HG02610 (cell line): ENCODE results near the gene CD53.

ENCODE experiments used
- ATAC-seq: cut with Tn5 transposase; IDR thresholded peaks from one replicate; pipeline ENCODE4 v1.9.1; 2021; ENCODE audit warnings: mild to moderate bottlenecking, moderate library complexity; ENCODE audit not compliant: unreplicated experiment

Gene CD53

DNA sequence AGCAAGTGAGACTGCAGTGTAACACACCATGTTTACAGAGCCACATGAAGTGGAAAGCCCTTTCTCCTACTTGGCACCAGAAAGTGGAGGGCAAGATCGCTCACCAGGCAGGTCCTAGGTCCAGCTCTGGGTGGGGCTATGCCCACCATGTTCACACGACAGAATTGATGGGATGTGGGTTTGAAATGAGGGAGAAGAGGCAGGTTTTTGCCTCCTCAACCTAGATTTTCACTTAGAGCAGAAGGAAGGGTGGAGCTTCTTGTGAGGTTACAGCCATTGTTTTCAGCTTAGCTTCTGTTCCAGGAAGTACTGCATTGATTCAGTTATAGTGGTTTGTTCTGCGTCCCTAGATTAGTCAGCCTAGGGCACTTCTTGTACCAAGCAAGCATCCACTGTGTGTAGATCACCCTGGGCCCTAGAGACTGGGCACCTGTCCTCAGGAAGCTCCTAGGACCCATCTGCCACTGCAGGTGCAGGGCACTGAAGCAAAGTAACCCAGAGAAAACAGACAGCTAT is 2.3 kb downstream of the CD53 start:
- ATAC-seq = peak; percentile 46

DNA sequence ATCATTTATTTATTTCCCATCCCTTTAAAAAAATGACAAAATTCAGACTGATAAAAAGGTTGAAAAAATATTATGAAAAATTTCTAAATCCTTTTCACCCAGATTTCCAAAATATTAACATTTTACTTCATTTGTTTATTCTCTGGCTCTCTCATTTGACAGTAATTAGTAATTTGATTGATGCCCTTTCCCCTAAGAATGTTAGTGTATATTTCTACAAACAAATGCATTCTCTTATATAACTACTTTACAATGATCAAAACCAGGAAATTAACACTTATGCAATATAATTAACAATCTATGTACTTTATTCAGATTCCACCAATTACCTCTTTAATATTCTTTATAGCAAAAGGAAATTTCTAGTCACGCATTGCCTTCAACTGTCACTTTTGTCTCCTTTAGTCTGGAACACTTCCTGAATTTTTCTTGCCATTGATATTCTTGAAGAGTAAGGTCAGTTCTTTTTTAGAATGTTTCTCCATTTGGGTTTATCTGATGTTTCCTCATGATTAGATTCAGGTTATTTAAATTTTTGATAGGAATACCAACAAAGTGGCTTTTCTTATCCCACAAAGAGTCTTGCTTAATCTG is 3.9 kb downstream of the CD53 start:
- no peak for ATAC-seq

DNA sequence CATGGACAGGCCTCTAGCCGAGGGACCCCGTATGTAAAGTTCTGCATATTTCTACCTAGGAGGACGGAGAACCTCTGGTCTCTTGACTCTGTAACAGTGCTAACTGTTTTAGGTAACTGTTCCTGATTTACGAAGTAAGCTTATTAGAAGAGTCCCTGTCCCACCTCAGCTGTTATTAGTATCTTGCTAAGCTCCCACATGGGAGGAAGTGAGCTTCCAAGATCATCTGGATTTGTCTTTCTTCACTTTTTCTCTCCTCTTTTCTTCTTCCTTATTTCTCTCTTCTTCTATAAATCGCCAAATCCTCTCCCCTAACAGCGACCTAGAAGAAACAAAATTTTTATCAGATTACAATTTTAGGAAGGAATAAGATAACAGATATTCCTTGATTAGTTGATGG is 4.4 kb downstream of the CD53 start:
- no peak for ATAC-seq

DNA sequence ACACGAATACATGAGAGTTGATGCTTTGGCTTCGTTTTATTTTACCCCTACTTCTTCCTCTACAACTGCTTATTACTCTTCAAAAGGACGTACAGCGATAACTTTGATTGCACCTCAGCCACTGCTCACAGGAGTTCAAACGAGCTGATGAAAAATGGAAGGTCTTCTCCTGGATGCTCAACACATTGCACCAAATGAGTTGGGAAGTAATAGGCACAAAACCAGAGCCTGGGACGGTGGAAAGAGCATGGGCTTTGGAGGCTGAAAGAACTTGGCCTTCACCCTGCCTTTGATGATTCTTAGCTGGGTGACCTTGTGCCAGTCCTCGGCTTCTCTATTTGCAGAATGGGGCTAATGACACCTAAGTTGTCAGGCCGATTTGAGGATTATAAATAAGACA is 4.8 kb downstream of the CD53 start:
- ATAC-seq = no peak

DNA sequence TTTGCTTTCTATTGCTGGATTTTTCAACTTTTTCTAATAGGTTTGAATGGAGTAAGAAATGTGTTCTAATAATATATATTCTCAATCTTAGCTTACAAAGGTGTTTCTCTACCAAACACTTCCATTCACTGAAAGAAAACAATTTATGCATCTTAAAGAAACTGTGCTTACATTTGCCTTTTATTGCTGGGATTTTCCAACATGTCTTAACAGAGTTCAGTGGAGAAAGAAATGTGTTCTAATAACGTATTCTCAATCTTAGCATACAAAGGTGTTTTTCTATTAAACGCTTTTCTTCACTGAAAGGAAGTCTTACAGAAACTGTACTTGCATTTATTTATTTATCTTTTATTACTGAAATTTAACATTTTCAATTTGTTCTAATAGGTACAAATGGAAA is 5.6 kb downstream of the CD53 start:
- ATAC-seq = no peak

DNA sequence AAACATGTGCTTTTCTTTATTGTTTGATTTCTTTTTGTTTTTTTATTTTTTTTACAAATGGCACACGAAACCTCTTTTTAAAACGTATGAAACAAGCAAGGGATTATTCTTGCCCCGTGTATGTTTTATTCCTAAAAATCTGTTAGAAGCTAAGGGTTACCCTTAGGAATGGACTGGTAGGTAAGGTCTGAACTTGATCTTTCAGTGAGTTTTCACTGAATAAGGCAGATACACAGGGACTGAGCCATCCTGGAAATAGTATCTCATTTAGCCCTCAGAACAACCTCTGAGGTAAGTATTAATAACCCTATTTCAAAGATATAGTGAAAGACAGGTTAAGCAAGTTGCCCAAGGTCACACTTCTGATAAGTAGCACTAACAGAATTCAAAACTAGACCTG is 6.0 kb downstream of the CD53 start:
- ATAC-seq = no peak

DNA sequence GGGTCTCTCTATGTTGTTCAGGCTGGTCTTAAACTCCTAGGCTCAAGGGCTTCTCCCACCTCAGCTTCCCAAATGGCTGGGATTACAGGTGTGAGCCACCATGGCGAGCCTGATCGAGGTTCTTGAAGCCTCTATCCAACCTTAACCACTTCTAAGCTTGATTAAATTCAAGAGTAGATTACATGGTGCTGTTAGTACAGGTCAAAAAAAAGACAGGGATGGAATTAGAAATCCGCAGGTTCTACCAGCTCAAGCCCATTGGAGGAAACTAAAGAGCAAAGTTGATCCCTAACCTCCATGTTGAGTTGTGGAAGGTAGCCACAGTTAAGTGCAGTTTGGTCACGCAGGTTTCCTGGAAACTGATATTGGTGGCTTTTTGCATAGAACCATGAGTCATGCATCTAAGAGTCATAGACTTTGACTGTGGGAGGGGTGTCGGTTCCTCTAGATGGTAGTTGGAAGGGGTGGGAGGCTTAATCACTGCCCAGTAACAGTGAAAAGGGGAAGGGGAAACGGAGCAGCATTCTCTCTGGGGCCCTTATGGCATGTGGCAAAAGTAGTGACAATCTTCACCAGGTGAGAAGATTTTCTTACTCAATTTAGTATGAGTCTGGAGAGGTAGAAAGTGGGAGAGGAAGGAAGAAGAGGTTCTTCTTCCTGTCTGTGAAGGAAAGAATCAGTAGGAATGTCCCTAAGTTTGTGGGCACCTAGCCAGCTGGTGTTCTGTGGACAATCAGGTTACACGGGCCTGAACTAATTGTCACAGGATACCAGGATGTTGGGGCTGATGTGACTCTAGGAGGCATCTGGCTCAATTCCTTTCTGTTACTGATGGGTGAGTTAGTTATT is 7.0 kb downstream of the CD53 start:
- peak; percentile 64 for ATAC-seq

DNA sequence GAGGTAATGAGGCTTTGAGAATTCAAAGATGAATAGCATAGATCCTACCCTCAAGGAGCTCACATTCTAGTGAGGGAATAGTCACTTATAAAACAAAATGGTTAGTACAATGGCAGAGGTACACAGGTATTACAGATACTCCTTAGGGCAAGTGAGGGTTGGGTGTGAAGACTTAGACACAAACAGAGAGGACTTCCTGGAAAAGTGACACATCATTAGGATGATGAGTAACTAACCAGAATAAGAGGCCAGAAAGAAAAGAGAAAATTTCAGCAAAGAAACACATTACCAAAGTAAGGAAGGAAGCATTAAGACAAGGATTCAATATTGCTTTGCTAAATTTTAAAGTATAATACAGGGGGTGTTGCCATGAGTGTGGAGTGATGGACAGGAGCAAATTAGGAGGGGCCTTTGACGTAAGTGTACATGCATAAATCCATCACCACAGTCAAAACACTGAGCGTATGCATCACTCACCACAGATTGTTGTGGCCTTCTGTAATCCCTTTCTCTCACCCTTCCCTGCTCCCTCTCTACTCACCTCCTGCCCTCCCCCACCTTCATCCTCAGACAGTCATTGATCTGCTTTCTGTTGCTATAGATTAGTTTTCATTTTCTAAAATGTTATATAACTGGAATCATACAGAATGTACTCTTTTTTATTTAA is 7.9 kb downstream of the CD53 start:
- peak; percentile 27 for ATAC-seq

DNA sequence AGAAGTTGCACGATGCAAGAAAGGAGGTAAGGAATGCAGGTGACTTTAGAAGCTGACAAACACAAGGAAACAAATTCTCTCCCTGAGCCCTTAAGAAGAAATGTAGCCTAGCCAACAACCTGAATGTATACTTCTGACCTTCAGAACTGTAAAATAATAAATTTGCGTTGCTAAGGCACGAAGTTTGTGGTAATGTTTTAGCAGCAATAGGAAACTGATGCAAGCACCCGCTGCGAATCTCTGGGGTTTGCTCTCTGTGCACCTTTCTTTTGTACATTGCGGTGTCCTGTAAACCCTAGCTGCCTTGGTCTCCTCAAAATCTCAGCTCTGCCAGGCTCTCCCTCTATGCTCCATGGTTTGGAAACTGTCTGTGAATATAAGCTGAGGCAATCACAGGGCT is 15.1 kb downstream of the CD53 start:
- no peak for ATAC-seq

DNA sequence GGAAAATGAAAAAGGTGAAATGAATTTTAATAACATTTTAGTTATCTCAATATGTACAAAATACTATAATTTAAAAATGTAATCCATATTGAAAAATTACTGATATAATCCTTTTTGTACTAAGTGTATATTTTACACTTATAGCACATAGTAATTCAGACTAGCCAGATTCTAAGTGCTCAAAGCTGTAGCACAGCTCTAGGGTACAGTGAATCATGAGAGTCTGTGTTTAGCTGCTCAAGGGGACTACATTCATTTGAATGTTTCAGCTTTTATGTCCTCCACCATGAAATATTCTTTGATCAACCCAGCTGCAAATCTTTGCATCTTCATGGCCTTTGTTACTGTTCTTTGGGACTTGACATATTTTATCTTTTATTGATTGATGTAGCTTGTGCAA is 15.7 kb downstream of the CD53 start:
- no peak for ATAC-seq

DNA sequence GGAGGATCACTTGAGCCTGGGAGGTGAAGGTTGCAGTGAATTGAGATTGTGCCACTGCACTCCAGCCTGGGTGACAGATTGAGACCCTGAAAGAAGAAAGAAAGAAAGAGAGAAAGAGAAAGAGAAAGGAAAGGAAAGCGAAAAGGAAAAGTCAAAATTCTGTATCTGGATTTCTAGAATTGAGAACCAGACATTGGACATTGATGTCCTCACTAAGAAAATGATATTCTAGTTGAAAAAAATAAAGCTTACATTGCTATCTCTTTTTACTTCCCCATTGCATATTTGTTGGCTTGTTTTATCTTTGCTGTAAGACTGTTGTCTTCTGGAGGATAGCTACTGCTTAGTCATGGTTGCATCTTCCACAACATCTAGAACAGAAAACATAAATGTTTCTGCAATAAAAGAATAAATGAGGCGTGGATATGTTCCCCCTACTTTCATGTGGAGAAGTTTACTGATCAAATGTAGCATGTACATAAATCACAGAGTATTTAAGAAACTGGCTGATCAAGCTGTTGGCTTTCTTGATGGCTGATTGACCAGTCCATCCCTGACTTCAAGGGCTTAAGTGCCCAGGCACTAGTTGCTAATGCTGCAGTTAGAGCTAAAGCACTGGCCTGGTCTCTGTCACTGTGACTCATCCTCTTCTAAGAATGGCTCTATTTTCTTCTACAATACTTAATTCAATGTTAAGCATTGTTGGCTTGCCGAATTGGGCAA is 17.7 kb downstream of the CD53 start:
- ATAC-seq = no peak

DNA sequence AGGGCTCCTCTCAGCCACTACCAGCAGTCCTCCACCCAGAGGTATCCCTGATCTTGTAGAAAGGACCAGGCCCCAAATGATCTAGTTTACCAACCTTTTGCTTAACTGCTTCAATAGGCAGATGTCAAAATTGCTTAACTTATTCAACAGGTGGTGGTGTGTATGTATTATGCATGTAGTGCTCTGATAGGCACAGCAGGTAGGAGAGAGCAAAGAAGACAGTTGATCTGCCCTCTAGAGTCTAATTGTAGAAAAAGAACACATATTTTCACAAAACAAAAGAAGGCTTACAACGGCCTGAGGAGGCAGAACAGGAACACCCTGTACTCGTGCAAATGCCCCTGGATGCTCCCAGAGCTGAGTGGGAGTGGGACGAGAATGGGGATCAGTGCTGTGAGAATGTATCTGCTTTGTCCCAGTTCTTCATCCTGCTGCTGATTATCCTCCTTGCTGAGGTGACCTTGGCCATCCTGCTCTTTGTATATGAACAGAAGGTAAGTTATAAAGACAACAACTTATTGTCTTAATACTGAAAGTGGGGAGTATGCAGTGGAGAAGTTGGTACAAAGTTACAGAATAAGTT is 21.1 kb downstream of the CD53 start:
- ATAC-seq = no peak

DNA sequence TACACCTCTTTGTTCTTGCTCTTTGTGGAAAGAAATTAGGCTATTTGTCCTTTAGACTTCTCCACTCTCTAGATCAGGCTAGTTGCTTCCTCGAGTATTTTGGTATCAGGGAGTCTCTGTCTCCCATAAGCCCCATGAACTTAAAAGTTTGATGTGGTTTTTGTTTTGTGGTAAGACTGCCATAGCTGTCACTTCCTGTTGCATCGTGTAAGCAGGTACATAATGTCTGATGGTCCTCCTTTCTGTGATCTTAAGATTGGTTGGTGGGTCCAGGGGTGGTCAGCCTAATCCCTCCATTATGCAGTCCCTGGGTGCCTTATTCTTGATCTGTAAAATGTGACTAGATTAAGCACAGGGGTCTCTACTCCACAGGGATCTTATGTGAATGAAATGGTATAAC is 23.1 kb downstream of the CD53 start:
- no peak for ATAC-seq

DNA sequence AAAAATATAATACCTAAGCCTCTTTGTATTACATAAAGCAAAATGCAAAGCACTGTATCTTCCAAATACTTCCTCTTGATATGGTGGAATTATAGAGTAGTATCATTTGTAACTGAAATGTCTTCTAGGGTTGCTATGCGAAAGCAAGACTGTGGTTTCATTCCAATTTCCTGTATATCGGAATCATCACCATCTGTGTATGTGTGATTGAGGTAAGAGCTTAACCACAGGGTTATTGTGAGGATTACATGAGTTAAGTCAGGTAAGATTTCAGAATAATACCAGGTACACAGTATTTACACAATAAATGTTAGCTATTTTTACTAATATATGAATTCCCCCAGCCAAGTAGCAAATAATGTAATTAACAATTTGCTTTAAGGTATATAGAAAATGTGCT is 24.7 kb downstream of the CD53 start:
- no peak for ATAC-seq

DNA sequence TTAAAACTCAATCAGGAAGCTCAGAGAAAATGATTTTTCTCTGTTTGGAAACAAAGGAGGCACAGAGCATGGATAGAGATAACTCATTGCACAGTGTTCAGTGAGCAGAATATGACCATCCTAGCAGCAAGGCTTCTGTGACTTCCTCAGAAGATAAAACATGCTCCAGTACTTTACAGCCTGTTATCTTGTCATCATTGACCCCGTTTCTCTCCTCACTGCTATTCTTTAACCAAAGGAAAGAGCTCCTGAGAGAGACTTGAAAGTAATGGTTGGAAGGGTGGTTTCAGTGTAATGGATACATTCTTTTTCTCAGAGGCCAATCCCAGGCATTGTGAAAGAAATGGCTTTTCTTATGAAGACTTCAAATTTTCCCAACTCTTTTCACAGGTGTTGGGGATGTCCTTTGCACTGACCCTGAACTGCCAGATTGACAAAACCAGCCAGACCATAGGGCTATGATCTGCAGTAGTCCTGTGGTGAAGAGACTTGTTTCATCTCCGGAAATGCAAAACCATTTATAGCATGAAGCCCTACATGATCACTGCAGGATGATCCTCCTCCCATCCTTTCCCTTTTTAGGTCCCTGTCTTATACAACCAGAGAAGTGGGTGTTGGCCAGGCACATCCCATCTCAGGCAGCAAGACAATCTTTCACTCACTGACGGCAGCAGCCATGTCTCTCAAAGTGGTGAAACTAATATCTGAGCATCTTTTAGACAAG is 25.9 kb downstream of the CD53 start:
- ATAC-seq = no peak

DNA sequence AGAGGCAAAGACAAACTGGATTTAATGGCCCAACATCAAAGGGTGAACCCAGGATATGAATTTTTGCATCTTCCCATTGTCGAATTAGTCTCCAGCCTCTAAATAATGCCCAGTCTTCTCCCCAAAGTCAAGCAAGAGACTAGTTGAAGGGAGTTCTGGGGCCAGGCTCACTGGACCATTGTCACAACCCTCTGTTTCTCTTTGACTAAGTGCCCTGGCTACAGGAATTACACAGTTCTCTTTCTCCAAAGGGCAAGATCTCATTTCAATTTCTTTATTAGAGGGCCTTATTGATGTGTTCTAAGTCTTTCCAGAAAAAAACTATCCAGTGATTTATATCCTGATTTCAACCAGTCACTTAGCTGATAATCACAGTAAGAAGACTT is 26.5 kb downstream of the CD53 start:
- ATAC-seq = no peak

DNA sequence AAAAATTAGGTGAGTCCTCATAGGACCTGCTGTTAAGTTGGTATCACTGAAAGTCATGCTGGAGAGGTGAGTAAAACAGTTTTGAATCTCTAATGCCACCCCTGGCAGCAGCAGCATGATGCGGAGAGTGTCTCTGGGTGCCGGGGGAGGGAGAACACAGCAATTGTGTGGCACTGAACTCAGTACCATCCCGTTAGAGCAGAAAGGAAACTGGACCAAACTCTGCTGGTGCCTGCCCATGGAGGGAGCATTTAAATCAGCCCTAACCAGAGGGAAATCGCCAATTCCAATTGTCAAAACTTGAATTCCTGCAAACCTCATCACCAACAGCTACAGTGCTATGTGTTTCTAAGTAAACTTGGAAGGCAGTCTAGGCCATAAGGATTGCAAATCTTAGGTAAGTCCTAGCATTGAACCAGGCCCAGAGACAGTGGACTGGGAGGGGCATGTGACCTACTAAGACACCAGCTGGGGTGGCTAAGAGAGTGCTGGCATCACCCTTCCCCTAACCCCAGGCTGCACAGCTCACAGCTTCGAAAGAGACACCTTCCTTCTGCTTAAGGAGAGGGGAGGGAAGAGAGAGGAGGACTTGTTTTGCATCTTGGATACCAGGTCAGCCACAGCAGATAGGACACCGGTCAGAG is 30.0 kb downstream of the CD53 start:
- ATAC-seq = no peak

DNA sequence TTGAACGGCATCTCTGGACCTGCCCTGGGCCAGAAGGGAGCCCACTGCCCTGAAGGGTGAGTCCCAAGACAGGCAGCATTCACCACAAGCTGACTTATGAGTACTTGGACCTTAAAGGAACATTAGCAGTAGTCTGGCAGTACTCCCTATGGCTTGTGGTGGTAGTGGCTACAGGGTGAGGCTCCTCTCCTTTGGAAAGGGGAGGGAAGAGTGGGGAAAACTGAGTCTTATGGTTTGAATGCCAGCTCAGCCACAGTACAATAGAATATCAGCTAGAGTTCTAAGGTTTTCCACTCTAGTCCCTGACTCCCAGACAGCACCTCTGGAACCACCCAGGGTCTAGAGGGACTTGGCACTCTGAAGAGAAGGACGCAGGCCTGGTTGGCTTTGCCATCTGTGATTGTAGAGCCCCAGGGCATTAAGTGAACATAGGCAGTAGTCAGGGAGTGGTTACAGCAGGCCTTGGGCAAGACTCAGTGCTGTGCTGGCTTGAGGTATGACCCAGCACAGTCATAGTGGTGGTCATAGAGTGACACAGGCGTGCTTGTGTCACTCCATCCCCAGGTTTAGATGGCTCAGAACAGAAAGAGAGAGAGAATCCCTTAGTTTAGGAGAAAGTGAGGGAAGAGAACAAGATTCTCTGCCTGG is 31.0 kb downstream of the CD53 start:
- no peak for ATAC-seq

DNA sequence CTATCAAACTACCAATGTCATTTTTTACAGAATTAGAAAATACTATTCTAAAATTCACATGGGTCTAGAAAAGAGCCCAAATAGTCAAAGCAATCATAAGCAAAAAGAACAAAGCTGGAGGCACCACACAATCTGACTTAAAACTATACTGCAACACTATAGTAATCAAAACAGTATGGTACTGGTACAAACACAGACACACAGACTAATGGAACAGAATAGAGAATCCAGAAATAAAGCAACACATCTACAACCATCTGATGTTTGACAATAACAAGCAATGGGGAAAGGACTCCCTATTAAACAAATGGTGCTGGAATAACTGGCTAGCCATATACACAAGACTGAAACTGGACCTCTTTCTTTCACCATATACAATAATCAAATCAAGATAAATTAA is 39.8 kb downstream of the CD53 start:
- ATAC-seq = no peak
